Mesendoderm (in vitro differentiated cells): ENCODE measurements around the gene SCAMP2.

Experiments used
- DNase-seq: peaks from one replicate; pipeline ENCODE4 v3.0.0; 2013
- H2AK5ac ChIP-seq: 2 replicates; pipeline ENCODE4 v1.6.1; 2013; ENCODE audit warnings: low read length, inconsistent platforms
- H2BK120ac ChIP-seq: 2 replicates; pipeline ENCODE4 v1.6.1; 2013; ENCODE audit warnings: low read depth, mild to moderate bottlenecking, low read length, moderate library complexity, mixed read lengths
- H2BK15ac ChIP-seq: replicated peaks from 2 replicates; pipeline ENCODE4 v1.6.1; 2013; ENCODE audit warnings: low read depth, mild to moderate bottlenecking, moderate library complexity
- H2BK5ac ChIP-seq: 2 replicates; pipeline ENCODE4 v1.6.1; 2013; ENCODE audit warnings: low read length, inconsistent platforms
- H3K18ac ChIP-seq: 2 replicates; pipeline ENCODE4 v1.6.1; 2013; ENCODE audit warnings: mild to moderate bottlenecking, low read length, mixed read lengths
- H3K23ac ChIP-seq: one replicate; pipeline ENCODE4 v1.6.1; 2013; ENCODE audit warnings: low read length
- H3K27ac ChIP-seq: 2 replicates; pipeline ENCODE4 v1.5.1; 2013; ENCODE audit warnings: low read depth, mild to moderate bottlenecking, inconsistent platforms, low read length, moderate library complexity
- H3K27me3 ChIP-seq: 2 replicates; pipeline ENCODE4 v1.6.1; 2013; ENCODE audit warnings: low read length, control low read depth, mild to moderate bottlenecking, inconsistent platforms; ENCODE audit not compliant: insufficient read depth, poor library complexity
- H3K36me3 ChIP-seq: 2 replicates; pipeline ENCODE4 v1.6.1; 2013; ENCODE audit warnings: low read length, inconsistent platforms; ENCODE audit not compliant: control insufficient read depth, insufficient read depth
- H3K4ac ChIP-seq: one replicate; pipeline ENCODE4 v1.6.1; 2013; ENCODE audit warnings: low read depth, mild to moderate bottlenecking, low read length, moderate library complexity
- H3K4me1 ChIP-seq: 2 replicates; pipeline ENCODE4 v1.6.1; 2013; ENCODE audit warnings: low read depth, low read length, inconsistent platforms; ENCODE audit not compliant: control insufficient read depth
- H3K4me2 ChIP-seq: 2 replicates; pipeline ENCODE4 v1.6.1; 2013; ENCODE audit warnings: low read length
- H3K4me3 ChIP-seq: 2 replicates; pipeline ENCODE4 v1.5.1; 2013; ENCODE audit warnings: mild to moderate bottlenecking, low read length
- H3K56ac ChIP-seq: one replicate; pipeline ENCODE4 v1.6.1; 2013; ENCODE audit warnings: low read length
- H3K79me1 ChIP-seq: 2 replicates; pipeline ENCODE4 v1.6.1; 2013; ENCODE audit warnings: low read length, inconsistent platforms
- H3K79me2 ChIP-seq: 2 replicates; pipeline ENCODE4 v1.6.1; 2013; ENCODE audit warnings: mild to moderate bottlenecking, low read length; ENCODE audit not compliant: control insufficient read depth, insufficient read depth
- H3K9ac ChIP-seq: 2 replicates; pipeline ENCODE4 v1.6.1; 2013; ENCODE audit warnings: low read length, inconsistent platforms
- H4K5ac ChIP-seq: one replicate; pipeline ENCODE4 v1.6.1; 2013; ENCODE audit warnings: low read length
- H4K8ac ChIP-seq: one replicate; pipeline ENCODE4 v1.6.1; 2013; ENCODE audit warnings: low read depth, mild to moderate bottlenecking, control low read depth, low read length, moderate library complexity
- WGBS: extraction: QIAGEN DNeasy Blood & Tissue Kit; methylation state at CpG from one replicate; pipeline ENCODE4 v1.1.7; 2013; ENCODE audit warnings: low lambda C conversion rate, missing lambda C conversion rate; ENCODE audit not compliant: insufficient coverage; ENCODE audit errors: extremely low coverage; 5-methylcytosine and 5-hydroxymethylcytosine counted together

SCAMP2 gene

DNA sequence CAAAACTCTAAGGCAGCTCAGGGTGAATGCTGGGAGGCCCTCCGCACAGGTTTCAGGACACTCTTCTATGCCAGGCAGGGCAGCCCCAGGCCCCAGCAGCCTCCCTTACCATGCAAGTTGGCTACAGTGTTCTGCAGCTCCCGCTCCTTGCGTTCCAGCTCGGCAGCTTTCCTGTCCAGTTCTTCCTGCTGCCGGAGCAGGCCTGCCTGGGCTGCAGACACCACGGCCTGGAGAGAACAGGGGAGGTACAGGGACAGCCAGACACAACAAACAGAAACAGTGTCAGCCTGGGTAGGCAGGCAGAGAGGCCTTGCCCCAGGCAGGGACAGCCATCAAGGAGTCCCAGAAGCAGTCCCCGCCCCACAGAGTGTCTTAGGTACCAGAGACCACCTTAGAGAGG lies 21.2 kb downstream of the SCAMP2 start:
- Histone ChIP-seq H4K5ac (no peak overlapping the region), H3K36me3 (peaks cover 1% of the 10 kb centered on the region), H3K4me1 (no peaks in the 10 kb centered on the region), H2AK5ac (no peak overlapping the region), H3K27me3 (no peaks in the 10 kb centered on the region), H3K4me3 (no peak overlapping the region), H3K4ac (no peak overlapping the region), H2BK15ac (no peak overlapping the region), H3K23ac (no peak overlapping the region), H4K8ac (no peak overlapping the region), H2BK5ac (no peak overlapping the region), H3K27ac (no peak overlapping the region), H3K79me1 (no peaks in the 10 kb centered on the region), H3K18ac (no peak overlapping the region), H3K56ac (no peak overlapping the region), H3K9ac (no peak overlapping the region), H3K4me2 (no peak overlapping the region), H3K79me2 (no peaks in the 10 kb centered on the region), H2BK120ac (no peak overlapping the region)
- no CpG with 5 or more reads among the region's 7 CpGs for WGBS
- no peak for DNase-seq

DNA sequence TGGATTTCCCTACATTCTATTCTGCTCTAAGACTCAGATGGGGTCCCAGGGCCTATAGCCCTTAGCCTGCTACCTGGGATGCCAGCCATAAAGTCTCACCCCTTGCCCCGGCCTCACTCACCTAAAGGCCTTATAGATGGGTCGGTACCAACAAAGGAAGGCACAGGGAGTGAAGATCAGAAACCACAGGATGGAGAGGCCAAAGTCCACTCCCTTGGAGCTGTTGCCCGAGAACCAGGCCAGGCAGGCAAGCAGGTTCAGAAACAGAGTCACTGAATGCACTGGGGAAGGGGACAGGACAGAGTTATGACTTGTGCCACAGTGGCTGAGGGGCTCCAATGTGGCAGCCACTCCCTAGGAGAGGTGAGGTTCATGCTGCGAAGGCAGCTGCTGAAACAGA lies 22.8 kb downstream of the SCAMP2 start:
- H2BK120ac ChIP-seq: no peak overlapping the region
- no peak overlapping the region for H3K9ac ChIP-seq
- H4K5ac ChIP-seq: no peak overlapping the region
- no peak overlapping the region for H4K8ac ChIP-seq
- H3K4me3 ChIP-seq: no peak overlapping the region
- no peak overlapping the region for H3K23ac ChIP-seq
- H3K79me2 ChIP-seq: no peaks in the 10 kb centered on the region
- H3K27me3 ChIP-seq: no peaks in the 10 kb centered on the region
- H2BK15ac ChIP-seq: no peak overlapping the region
- H2AK5ac ChIP-seq: no peak overlapping the region
- peaks cover 1% of the 10 kb centered on the region for H3K36me3 ChIP-seq
- no peak overlapping the region for H3K56ac ChIP-seq
- H3K27ac ChIP-seq: no peak overlapping the region
- no peaks in the 10 kb centered on the region for H3K79me1 ChIP-seq
- no peak overlapping the region for H3K4me2 ChIP-seq
- no peaks in the 10 kb centered on the region for H3K4me1 ChIP-seq
- no peak overlapping the region for H3K4ac ChIP-seq
- WGBS: no CpG with 5 or more reads among the region's 4 CpGs
- H3K18ac ChIP-seq: no peak overlapping the region
- H2BK5ac ChIP-seq: no peak overlapping the region
- no peak for DNase-seq

DNA sequence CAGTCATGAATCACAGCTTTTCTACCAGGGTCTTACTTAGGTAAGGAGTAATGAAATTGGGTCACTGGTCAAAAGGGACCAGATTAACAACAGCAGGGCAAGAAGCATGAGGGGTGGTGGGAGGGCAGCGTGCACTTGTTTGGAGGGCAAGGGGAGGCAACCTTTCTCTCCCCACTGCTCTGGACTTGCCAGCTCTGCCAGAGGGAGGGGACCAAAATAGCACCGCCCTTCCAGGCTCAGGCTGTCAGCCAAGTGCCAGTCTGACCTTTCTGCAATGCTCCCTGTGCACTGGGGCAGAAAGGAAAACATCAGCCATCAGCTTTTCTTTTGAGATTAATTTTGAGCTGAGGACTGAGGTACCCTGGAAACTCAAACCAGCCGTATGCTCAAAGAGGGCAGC lies 25.7 kb downstream of the SCAMP2 start:
- H3K23ac ChIP-seq: no peak overlapping the region
- no peak overlapping the region for H3K27ac ChIP-seq
- no peak overlapping the region for H2BK5ac ChIP-seq
- no peak overlapping the region for H3K4me3 ChIP-seq
- no peak overlapping the region for H3K56ac ChIP-seq
- peaks cover 1% of the 10 kb centered on the region for H3K36me3 ChIP-seq
- no peaks in the 10 kb centered on the region for H3K4me1 ChIP-seq
- no peak overlapping the region for H3K18ac ChIP-seq
- H2BK15ac ChIP-seq: no peak overlapping the region
- no peak for DNase-seq
- no peaks in the 10 kb centered on the region for H3K79me1 ChIP-seq
- H3K27me3 ChIP-seq: no peaks in the 10 kb centered on the region
- no peak overlapping the region for H3K4ac ChIP-seq
- H4K8ac ChIP-seq: no peak overlapping the region
- no peak overlapping the region for H4K5ac ChIP-seq
- no peak overlapping the region for H2BK120ac ChIP-seq
- WGBS: no CpG with 5 or more reads among the region's 3 CpGs
- no peak overlapping the region for H3K4me2 ChIP-seq
- H3K9ac ChIP-seq: no peak overlapping the region
- no peak overlapping the region for H2AK5ac ChIP-seq
- H3K79me2 ChIP-seq: no peaks in the 10 kb centered on the region

DNA sequence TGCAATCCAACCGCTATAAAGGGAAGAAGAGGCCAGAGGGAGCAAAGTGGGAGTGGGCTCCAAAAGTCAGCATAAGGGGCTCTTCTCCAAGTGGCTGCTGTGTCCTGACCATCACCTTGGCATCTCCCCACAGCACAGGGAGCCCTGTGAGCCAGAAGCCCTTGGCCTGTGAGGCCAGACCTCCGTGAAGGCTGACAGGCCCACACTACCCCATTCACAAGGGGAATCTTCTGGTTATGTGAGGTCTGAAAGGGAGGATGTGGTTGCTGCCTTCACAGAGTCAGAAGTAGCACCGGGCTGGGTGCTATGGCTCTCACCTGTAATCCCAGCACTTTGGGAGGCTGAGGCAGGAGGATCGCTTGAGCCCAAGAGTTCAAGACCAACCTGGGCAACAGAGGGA lies 27.6 kb downstream of the SCAMP2 start:
- Histone ChIP-seq H2AK5ac (no peak overlapping the region), H2BK120ac (no peak overlapping the region), H3K27ac (no peak overlapping the region), H2BK15ac (no peak overlapping the region), H3K4me1 (peaks cover 3% of the 10 kb centered on the region), H3K79me2 (no peaks in the 10 kb centered on the region), H3K79me1 (no peaks in the 10 kb centered on the region), H3K18ac (no peak overlapping the region), H3K4me3 (no peak overlapping the region), H3K4me2 (no peak overlapping the region), H3K56ac (no peak overlapping the region), H3K9ac (no peak overlapping the region), H4K5ac (no peak overlapping the region), H2BK5ac (no peak overlapping the region), H3K4ac (no peak overlapping the region), H3K23ac (no peak overlapping the region), H3K27me3 (no peaks in the 10 kb centered on the region), H4K8ac (no peak overlapping the region), H3K36me3 (no peaks in the 10 kb centered on the region)
- WGBS: no CpG with 5 or more reads among the region's 4 CpGs
- DNase-seq: no peak

DNA sequence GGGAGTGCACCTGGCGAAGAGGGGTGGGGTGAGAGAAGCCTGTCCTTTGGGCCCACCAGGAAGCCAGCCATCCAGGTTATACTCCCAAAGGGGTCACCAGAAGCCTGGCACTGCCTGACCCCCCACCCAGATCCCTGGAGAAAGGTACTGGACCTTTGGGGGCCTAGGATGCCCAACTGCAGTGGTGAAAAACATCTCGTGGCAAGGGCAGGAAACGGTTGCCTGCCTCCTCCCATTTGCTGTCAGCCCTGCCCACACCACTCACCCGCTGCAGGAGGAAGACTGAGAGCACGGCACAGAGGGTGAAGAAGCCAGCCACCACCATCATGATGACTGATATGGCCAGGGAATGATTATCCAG lies 28.0 kb downstream of the SCAMP2 start:
- Histone ChIP-seq H3K79me1 (no peaks in the 10 kb centered on the region), H2BK15ac (no peak overlapping the region), H3K23ac (no peak overlapping the region), H3K4me1 (peaks cover 3% of the 10 kb centered on the region), H3K4me2 (no peak overlapping the region), H2AK5ac (no peak overlapping the region), H3K27me3 (no peaks in the 10 kb centered on the region), H3K27ac (no peak overlapping the region), H4K8ac (no peak overlapping the region), H3K56ac (no peak overlapping the region), H3K4me3 (no peak overlapping the region), H3K79me2 (no peaks in the 10 kb centered on the region), H4K5ac (no peak overlapping the region), H2BK120ac (no peak overlapping the region), H2BK5ac (no peak overlapping the region), H3K9ac (no peak overlapping the region), H3K18ac (no peak overlapping the region), H3K4ac (no peak overlapping the region), H3K36me3 (no peaks in the 10 kb centered on the region)
- DNase-seq: no peak
- WGBS: no CpG with 5 or more reads among the region's 5 CpGs

DNA sequence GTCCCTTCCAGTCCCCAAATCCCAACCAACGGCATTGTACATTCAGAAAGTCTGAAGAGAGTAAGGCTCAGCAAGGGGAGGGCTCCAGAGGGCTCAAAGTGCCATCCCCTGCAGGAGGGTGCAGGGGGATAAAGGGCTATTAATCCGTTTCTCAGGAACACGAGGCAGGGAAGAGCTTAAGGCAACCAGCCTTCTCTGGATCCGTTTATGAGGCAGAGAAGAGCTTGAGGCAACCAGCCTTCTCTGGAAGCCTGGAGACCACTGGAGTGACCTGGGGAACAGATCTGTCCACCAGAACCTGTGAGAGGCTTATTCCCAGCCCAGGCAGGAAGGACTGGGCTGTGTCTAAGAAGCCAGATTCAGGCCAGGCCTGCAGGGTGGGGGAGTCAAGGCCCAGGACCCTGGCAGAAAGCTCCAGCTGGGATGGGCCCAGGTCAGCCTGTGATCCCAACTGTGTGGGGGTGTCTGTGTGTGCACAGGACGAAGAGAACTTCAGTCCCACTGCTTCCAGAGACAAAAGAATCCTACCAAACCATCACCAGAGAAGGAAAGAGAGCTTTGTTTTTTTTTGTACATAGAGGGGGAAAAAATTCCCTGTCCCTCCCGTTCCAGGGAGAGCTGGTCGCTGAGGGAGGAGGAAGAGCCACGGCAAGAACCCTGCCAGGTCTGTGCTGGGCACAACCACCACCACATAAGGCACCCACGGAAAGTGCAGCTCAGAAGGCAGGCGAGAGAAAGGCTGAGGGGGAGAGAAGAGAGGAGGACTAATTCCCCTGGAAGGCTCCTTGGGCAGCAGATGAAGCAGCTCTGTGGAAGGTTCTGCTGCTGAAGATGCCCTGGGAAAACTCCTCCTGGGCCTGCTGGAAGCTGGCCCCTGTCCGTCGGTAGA lies 28.6 kb downstream of the SCAMP2 start:
- Histone ChIP-seq H3K56ac (no peak overlapping the region), H2AK5ac (peak overlapping the region; percentile 45), H3K27me3 (no peaks in the 10 kb centered on the region), H3K27ac (no peak overlapping the region), H4K5ac (peak overlapping the region; percentile 49), H3K4ac (no peak overlapping the region), H3K79me1 (no peaks in the 10 kb centered on the region), H3K36me3 (no peaks in the 10 kb centered on the region), H3K4me3 (no peak overlapping the region), H3K4me1 (peaks cover 3% of the 10 kb centered on the region), H2BK120ac (no peak overlapping the region), H2BK15ac (no peak overlapping the region), H3K4me2 (no peak overlapping the region), H3K18ac (no peak overlapping the region), H3K79me2 (no peaks in the 10 kb centered on the region), H3K23ac (no peak overlapping the region), H3K9ac (no peak overlapping the region), H4K8ac (no peak overlapping the region), H2BK5ac (no peak overlapping the region)
- WGBS: no CpG with 5 or more reads among the region's 12 CpGs
- DNase-seq: no peak
